Endodermal cell (in vitro differentiated cells): ENCODE measurements around the gene CTBP1. TPM values are rescaled to one million over a fixed set of nuclear protein-coding genes. Genes with fewer than 3 reads are reported as not detected.

Source experiments
- DNase-seq: peaks from one replicate; pipeline ENCODE4 v3.0.0-alpha.2; 2017
- H3K27ac ChIP-seq: 2 replicates; pipeline ENCODE4 v1.5.1; 2013; ENCODE audit warnings: mild to moderate bottlenecking, low read depth, low read length, moderate library complexity
- H3K27me3 ChIP-seq: 2 replicates; pipeline ENCODE4 v1.6.1; 2013; ENCODE audit warnings: mild to moderate bottlenecking, low read length, moderate library complexity; ENCODE audit not compliant: insufficient read depth, control insufficient read depth, poor library complexity, severe bottlenecking
- H3K36me3 ChIP-seq: 2 replicates; pipeline ENCODE4 v1.7.0; 2013; ENCODE audit warnings: mild to moderate bottlenecking, low read length, moderate library complexity; ENCODE audit not compliant: control insufficient read depth, insufficient read depth
- H3K4me1 ChIP-seq: one replicate; pipeline ENCODE4 v1.7.0; 2013; ENCODE audit warnings: low read length; ENCODE audit not compliant: control insufficient read depth, insufficient read depth
- H3K4me3 ChIP-seq: 2 replicates; pipeline ENCODE4 v1.5.1; 2013; ENCODE audit warnings: mild to moderate bottlenecking, low read length, moderate library complexity
- H3K9ac ChIP-seq: 2 replicates; pipeline ENCODE4 v1.6.1; 2013; ENCODE audit warnings: mild to moderate bottlenecking, low read length, moderate library complexity; ENCODE audit not compliant: poor library complexity, severe bottlenecking; ENCODE audit errors: extremely low read depth
- H3K9me3 ChIP-seq: 2 replicates; pipeline ENCODE4 v1.6.1; 2013; ENCODE audit warnings: mild to moderate bottlenecking, low read length, moderate library complexity; ENCODE audit not compliant: control insufficient read depth
- H3K27ac Mint-ChIP-seq: 2 replicates; pipeline ENCODE4 v1.8.0; 2020; ENCODE audit warnings: mixed read lengths
- H3K27me3 Mint-ChIP-seq: 2 replicates; pipeline ENCODE4 v1.8.0; 2021; ENCODE audit warnings: mild to moderate bottlenecking, mixed read lengths; ENCODE audit not compliant: insufficient read depth
- H3K36me3 Mint-ChIP-seq: 2 replicates; pipeline ENCODE4 v1.8.0; 2020; ENCODE audit warnings: low read depth, mixed read lengths
- H3K4me1 Mint-ChIP-seq: 2 replicates; pipeline ENCODE4 v1.8.0; 2020; ENCODE audit warnings: mixed read lengths
- H3K4me3 Mint-ChIP-seq: 2 replicates; pipeline ENCODE4 v1.8.0; 2020; ENCODE audit warnings: mild to moderate bottlenecking, moderate library complexity, mixed read lengths
- H3K9me3 Mint-ChIP-seq: 2 replicates; pipeline ENCODE4 v1.8.0; 2020; ENCODE audit warnings: mild to moderate bottlenecking, mixed read lengths
- WGBS, 2 experiments: methylation state at CpG; one replicate each; pipeline versions ENCODE4 v1.1.5 to v1.1.7; 2013; ENCODE audit warnings: missing lambda C conversion rate in 2 of 2, mixed read lengths in 1 of 2; ENCODE audit not compliant: insufficient coverage in 1 of 2, insufficient read length in 1 of 2; 5-methylcytosine and 5-hydroxymethylcytosine counted together
- total RNA-seq, 2 donors: library from RNA; stranded (reverse); fragmentation: NEBNext Ultra II Directional in 1 of 2; extraction: Animal tissue kit (Norgen Biotek cat#: 25700) in 1 of 2; gene quantifications; 2 replicates in 1 of 2; 3 replicates in 1 of 2; pipeline ENCODE4 v1.2.1, GENCODE V29; 2021
- TF ChIP-seq, protein P1 (sequence below): fragments of 200-600 bp; sonication (generic); conservative IDR thresholded peaks from 2 replicates; pipeline ENCODE4 v1.5.0; 2021; ENCODE audit warnings: antibody characterized with exemption, mild to moderate bottlenecking

The CTBP1 gene
- total RNA-seq, 2 donors from 2014 or later, result 181 to 189 TPM

DNA sequence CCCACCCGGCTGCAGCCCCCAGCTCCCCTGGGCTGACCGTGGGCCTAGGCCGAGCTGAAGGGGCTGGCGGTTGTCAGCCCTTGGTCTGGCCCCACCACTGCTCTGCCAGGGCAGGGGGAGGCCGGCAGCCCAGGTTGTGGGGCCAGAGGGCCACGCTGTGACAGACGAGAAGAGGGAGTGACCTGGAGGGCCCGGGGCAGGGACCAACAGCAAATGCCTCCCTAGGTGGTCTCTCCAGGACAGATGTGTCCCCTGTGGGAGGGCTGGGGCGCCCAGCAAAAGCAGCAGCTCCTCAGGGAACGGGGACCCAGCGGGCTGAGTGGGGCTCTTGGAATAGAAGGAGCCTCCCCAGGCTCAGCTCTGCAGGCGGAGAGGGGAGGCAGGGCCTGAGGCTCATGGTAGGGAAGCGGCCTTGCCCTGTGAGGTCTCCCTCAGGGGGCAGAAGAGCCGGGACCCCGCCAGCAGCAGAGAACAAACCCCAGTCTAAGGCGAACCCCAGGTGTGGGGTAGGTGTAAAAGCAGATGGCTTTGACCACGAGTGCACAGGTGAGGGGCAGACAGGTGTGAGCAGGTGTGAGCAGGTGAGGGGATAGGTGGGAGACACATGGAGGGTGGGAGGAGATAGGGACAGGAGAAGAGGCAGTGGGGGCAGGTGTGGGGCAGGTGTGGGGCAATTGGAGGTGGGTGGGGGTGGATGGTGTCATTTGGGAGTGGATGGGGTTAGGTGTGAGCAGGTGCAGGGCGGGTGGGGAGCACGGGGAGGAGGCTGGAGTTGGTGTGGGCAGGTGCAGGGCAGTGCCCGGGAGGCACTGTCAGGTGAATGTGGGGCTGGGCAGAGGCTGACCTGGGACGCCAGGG lies 42.4 kb downstream of the CTBP1 start:
- WGBS, 2 experiments, result 92 to 100% methylated on average over 7 to 21 of the region's 21 CpGs
- H3K4me3 Mint-ChIP-seq, result no peak overlapping the region
- no peak overlapping the region for H3K27ac Mint-ChIP-seq
- Histone ChIP-seq H3K27me3 (no peaks in the 10 kb centered on the region), H3K4me1 (no peaks in the 10 kb centered on the region), H3K9ac (no peak overlapping the region), H3K4me3 (no peak overlapping the region), H3K36me3 (no peaks in the 10 kb centered on the region), H3K27ac (no peak overlapping the region), H3K9me3 (no peaks in the 10 kb centered on the region)
- peaks cover 4% of the 10 kb centered on the region for H3K36me3 Mint-ChIP-seq
- peaks cover 2% of the 10 kb centered on the region for H3K27me3 Mint-ChIP-seq
- H3K4me1 Mint-ChIP-seq, result no peaks in the 10 kb centered on the region
- TF ChIP-seq, protein P1, sequence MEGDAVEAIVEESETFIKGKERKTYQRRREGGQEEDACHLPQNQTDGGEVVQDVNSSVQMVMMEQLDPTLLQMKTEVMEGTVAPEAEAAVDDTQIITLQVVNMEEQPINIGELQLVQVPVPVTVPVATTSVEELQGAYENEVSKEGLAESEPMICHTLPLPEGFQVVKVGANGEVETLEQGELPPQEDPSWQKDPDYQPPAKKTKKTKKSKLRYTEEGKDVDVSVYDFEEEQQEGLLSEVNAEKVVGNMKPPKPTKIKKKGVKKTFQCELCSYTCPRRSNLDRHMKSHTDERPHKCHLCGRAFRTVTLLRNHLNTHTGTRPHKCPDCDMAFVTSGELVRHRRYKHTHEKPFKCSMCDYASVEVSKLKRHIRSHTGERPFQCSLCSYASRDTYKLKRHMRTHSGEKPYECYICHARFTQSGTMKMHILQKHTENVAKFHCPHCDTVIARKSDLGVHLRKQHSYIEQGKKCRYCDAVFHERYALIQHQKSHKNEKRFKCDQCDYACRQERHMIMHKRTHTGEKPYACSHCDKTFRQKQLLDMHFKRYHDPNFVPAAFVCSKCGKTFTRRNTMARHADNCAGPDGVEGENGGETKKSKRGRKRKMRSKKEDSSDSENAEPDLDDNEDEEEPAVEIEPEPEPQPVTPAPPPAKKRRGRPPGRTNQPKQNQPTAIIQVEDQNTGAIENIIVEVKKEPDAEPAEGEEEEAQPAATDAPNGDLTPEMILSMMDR, result no peak
- H3K9me3 Mint-ChIP-seq, result no peaks in the 10 kb centered on the region
- peak; percentile 42 for DNase-seq

DNA sequence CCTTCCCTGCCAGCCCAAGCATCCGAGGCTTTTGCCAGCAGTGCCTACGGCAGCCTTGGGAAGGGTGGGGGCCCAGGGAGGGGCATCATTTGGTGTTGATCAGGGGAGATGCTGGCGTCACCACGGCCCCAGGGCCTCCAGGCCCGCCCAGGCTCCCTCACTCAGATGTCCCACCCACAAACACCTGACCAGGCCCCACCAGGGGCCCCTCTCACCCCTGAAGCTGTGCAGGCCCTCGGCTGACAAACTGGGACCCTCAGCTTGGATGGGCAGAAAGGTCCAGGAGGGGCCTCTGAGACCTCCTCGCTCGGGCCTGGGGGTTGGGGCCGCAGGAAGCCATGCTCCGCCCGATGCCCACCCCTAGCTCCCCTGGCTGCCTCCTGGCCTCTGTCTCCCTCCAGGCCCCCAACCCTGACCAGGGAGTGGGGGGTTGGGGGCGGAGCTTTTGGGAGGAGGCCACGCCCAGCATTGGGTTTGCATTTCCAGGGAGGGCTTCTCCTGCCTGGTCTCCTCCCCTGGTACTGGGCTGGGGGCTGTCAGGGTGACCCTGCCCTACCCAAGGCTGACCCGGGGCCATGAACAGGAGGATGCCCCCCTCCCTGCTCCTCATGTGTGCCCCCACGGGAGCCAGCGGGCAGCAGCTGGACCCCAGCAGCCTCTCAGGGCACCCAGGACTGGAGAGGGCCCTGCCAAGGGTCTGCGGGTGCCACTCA lies 43.2 kb downstream of the CTBP1 start:
- no peaks in the 10 kb centered on the region for H3K4me1 ChIP-seq
- 89 to 90% methylated on average over 7 to 15 of the region's 17 CpGs for WGBS, 2 experiments
- Mint-ChIP-seq H3K27ac (no peak overlapping the region), H3K36me3 (peaks cover 2% of the 10 kb centered on the region), H3K9me3 (no peaks in the 10 kb centered on the region), H3K27me3 (peaks cover 2% of the 10 kb centered on the region), H3K4me1 (no peaks in the 10 kb centered on the region), H3K4me3 (no peak overlapping the region)
- H3K4me3 ChIP-seq, result no peak overlapping the region
- no peak overlapping the region for H3K27ac ChIP-seq
- H3K9ac ChIP-seq, result no peak overlapping the region
- DNase-seq, result peak; percentile 36
- H3K9me3 ChIP-seq, result no peaks in the 10 kb centered on the region
- TF ChIP-seq, protein P1, result no peak
- H3K27me3 ChIP-seq, result no peaks in the 10 kb centered on the region
- no peaks in the 10 kb centered on the region for H3K36me3 ChIP-seq

DNA sequence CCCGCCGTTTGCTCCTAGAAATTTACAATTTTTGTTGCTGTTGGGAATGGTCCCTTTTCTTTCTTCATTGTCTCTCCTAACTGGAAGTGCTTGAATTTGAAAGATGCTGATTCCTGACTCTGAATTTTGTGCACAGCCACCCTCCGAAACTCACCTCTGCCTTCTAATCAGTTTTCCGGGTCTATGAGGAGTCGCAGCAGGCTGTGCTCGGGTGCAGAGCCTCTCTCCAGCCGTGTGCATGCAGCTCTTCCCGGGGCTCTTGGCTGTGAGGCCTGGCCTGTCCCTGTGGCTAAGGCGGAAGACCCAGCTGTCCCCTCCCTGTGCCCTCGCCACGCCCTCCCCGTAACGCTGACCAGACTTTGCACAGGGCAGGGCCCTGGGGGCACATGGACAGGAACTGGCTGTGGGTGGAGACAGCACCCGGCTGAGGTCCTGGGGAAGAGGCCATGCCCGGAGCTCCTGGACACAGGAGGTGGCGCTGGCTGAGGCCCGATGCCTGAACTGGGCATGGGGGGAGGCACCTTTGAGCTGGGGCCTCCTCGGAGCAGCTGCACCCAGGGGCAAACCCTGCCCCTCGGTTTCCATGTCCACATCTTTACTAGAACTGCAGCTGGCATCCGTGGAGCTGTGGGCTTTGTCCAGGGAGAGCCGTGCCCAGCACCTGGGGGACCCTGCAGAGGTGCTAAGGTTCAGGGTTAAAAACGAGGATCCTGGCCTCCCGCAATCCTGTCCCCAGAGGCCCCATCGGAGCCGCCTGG lies 43.9 kb downstream of the CTBP1 start:
- TF ChIP-seq, protein P1, result no peak
- 90 to 91% methylated on average over 14 to 25 of the region's 25 CpGs for WGBS, 2 experiments
- H3K9ac ChIP-seq, result no peak overlapping the region
- H3K9me3 ChIP-seq, result no peaks in the 10 kb centered on the region
- Mint-ChIP-seq H3K27me3 (peaks cover 2% of the 10 kb centered on the region), H3K27ac (no peak overlapping the region), H3K4me3 (no peak overlapping the region), H3K9me3 (no peaks in the 10 kb centered on the region), H3K4me1 (no peaks in the 10 kb centered on the region), H3K36me3 (peaks cover 2% of the 10 kb centered on the region)
- no peak overlapping the region for H3K27ac ChIP-seq
- no peaks in the 10 kb centered on the region for H3K36me3 ChIP-seq
- no peaks in the 10 kb centered on the region for H3K27me3 ChIP-seq
- no peak for DNase-seq
- no peaks in the 10 kb centered on the region for H3K4me1 ChIP-seq
- H3K4me3 ChIP-seq, result no peak overlapping the region
